K562 (cell line): ENCODE measurements around the gene ETFBKMT. TPM values are rescaled to one million over a fixed set of nuclear protein-coding genes. Genes with fewer than 3 reads are reported as not detected.

Source experiments
- ATAC-seq: fragments of 200-7000 bp; cut with Tn5 transposase; 3 replicates; pipeline ENCODE4 v1.9.1; 2020; ENCODE audit warnings: moderate library complexity
- BruUV-seq: library from RNA; stranded (reverse); fragments of 400-500 nt; replicated peaks from 2 replicates; lab custom pipeline; 2021; lab: Mats Ljungman, UMichigan
- CTCF ChIA-PET: fragments of 300-600 bp; formaldehyde crosslinking; extraction: SDS; loops from one replicate; lab custom pipeline; 2021; ENCODE audit warnings: low intra/inter-chr PET ratio; lab: Yijun Ruan, JAX
- POLR2A ChIA-PET: fragments of 300-600, 350-650 bp; sonication (Branson Sonifier 250); formaldehyde crosslinking; extraction: SDS; loops from one replicate; lab custom pipeline; 2021; ENCODE audit warnings: antibody characterized with exemption, inconsistent platforms; lab: Yijun Ruan, JAX
- DNase-seq, 4 experiments: peaks; one replicate each; pipeline versions ENCODE4 v3.0.0 to v3.0.0-alpha.2; 2011 to 2018; ENCODE audit warnings: low spot score in 3 of 4, mixed read lengths in 3 of 4; ENCODE audit errors: extremely low read depth in 1 of 4
- FAIRE-seq: peaks from 2 replicates; lab custom pipeline; 2011; peaks lifted over from hg19 to GRCh38; lab: Jason Lieb, UNC
- H2AFZ ChIP-seq: 2 replicates; pipeline ENCODE4 v1.6.0; 2011; ENCODE audit warnings: low read depth, low read length, control low read depth, inconsistent platforms
- H3K27ac ChIP-seq: fragments of 200-600 bp; 3 replicates; pipeline ENCODE4 v1.8.0; 2011; ENCODE audit warnings: low read depth, mild to moderate bottlenecking, control low read depth, inconsistent platforms, low read length, moderate library complexity, mixed read lengths; ENCODE audit errors: extremely low read depth
- H3K27me3 ChIP-seq, 2 experiments: fragments of 300-600 bp in 1 of 2; 2 replicates in 1 of 2; 3 replicates in 1 of 2; pipeline versions ENCODE4 v1.6.0 to v1.8.0; 2011; ENCODE audit warnings: inconsistent platforms in 2 of 2, low read length in 2 of 2, mild to moderate bottlenecking in 1 of 2, mixed read lengths in 1 of 2, moderate library complexity in 1 of 2; ENCODE audit not compliant: control insufficient read depth in 2 of 2, insufficient read depth in 2 of 2
- H3K36me3 ChIP-seq: fragments of 300-600 bp; 3 replicates; pipeline ENCODE4 v1.8.0; 2011; ENCODE audit warnings: mild to moderate bottlenecking, low read length, inconsistent platforms; ENCODE audit not compliant: control insufficient read depth, insufficient read depth
- H3K4me1 ChIP-seq, 2 experiments: fragments of 200-600 bp in 1 of 2; replicated peaks in 1 of 2; 2 replicates in 1 of 2; 3 replicates in 1 of 2; pipeline versions ENCODE4 v1.5.1 to v1.8.0; 2011; ENCODE audit warnings: inconsistent platforms in 2 of 2, low read length in 2 of 2, mild to moderate bottlenecking in 1 of 2, mixed read lengths in 1 of 2, moderate library complexity in 1 of 2; ENCODE audit not compliant: control insufficient read depth in 2 of 2, insufficient read depth in 2 of 2
- H3K4me2 ChIP-seq: 2 replicates; pipeline ENCODE4 v1.6.1; 2011; ENCODE audit warnings: low read length, control low read depth, inconsistent platforms, mixed read lengths; ENCODE audit not compliant: insufficient read depth
- H3K4me3 ChIP-seq: fragments of 200-600 bp; sonication (generic), shearing (Covaris generic); 2 replicates; pipeline ENCODE4 v1.5.1; 2016; ENCODE audit warnings: control low read depth, inconsistent platforms
- H3K79me2 ChIP-seq: fragments of 200-600 bp; 3 replicates; pipeline ENCODE4 v1.8.0; 2011; ENCODE audit warnings: low read length, inconsistent platforms; ENCODE audit not compliant: control insufficient read depth, insufficient read depth
- H3K9ac ChIP-seq, 2 experiments: 2 replicates each; pipeline versions ENCODE4 v1.6.0 to v1.6.1; 2011; ENCODE audit warnings: low read depth in 2 of 2, low read length in 2 of 2, control low read depth in 1 of 2, inconsistent platforms in 1 of 2, mild to moderate bottlenecking in 1 of 2, mixed read lengths in 1 of 2; ENCODE audit not compliant: insufficient read depth in 1 of 2
- H3K9me1 ChIP-seq: one replicate; pipeline ENCODE4 v1.6.0; 2011; ENCODE audit warnings: inconsistent platforms, mild to moderate bottlenecking, low read length, moderate library complexity; ENCODE audit not compliant: control insufficient read depth, insufficient read depth
- H3K9me3 ChIP-seq: replicated peaks from 2 replicates; pipeline ENCODE4 v1.5.1; 2011; ENCODE audit warnings: low read depth, low read length, inconsistent platforms; ENCODE audit not compliant: control insufficient read depth, insufficient read depth
- H4K20me1 ChIP-seq: replicated peaks from 2 replicates; pipeline ENCODE4 v1.6.1; 2011; ENCODE audit warnings: low read length, inconsistent platforms, mixed read lengths; ENCODE audit not compliant: control insufficient read depth, insufficient read depth
- ETV5 ChIP-seq: sonication (generic); formaldehyde crosslinking; IDR thresholded peaks from 2 replicates; pipeline ENCODE4 v1.4.0; 2020; ENCODE audit warnings: low read depth, mild to moderate bottlenecking, missing genetic modification reagents
- FOXA1 ChIP-seq: fragments of 450-650 bp; IDR thresholded peaks from 2 replicates; pipeline ENCODE4 v1.6.1; 2016; ENCODE audit warnings: mild to moderate bottlenecking, borderline replicate concordance
- HNRNPH1 ChIP-seq: fragments of 200-400 bp; formaldehyde crosslinking; optimal IDR thresholded peaks from 2 replicates; pipeline ENCODE3; 2017; ENCODE audit warnings: low read depth, mild to moderate bottlenecking, low read length, moderate library complexity
- PHF8 ChIP-seq: fragments of 200-600 bp; sonication (generic); IDR thresholded peaks from 2 replicates; pipeline ENCODE4 v1.6.1; 2012; ENCODE audit warnings: mixed run types, mild to moderate bottlenecking, inconsistent platforms, low read length, moderate library complexity, borderline replicate concordance
- PPARD ChIP-seq: fragments of 250-450 bp; sonication (Bioruptor Pico); IDR thresholded peaks from 2 replicates; pipeline ENCODE4 v1.8.0; 2022; ENCODE audit warnings: inconsistent platforms, mild to moderate bottlenecking, moderate library complexity
- RAD51 ChIP-seq: fragments of 450-650 bp; IDR thresholded peaks from 2 replicates; pipeline ENCODE4 v1.7.1; 2016; ENCODE audit warnings: low read depth, mild to moderate bottlenecking, borderline replicate concordance
- ZNF431 ChIP-seq: sonication (generic); formaldehyde crosslinking; IDR thresholded peaks from 2 replicates; pipeline ENCODE4 v1.8.0; 2022; ENCODE audit warnings: mild to moderate bottlenecking, missing genetic modification reagents
- WGBS: fragments of 100-300 bp; shearing (Covaris generic); methylation state at CpG from one replicate; pipeline ENCODE4 v1.1.6; 2016; ENCODE audit warnings: low coverage, mixed read lengths; ENCODE audit not compliant: insufficient coverage; ENCODE audit errors: missing lambda C conversion rate; 5-methylcytosine and 5-hydroxymethylcytosine counted together
- in situ Hi-C: fragments of 300-500 bp; cut with MboI; formaldehyde crosslinking; loops from 4 replicates; pipeline ENCODE4 v1.15.0; 2018; ENCODE audit warnings: inconsistent platforms, mixed read lengths
- intact Hi-C: fragments of 100-400 bp; cut with micrococcal nuclease; formaldehyde crosslinking; loops from 2 replicates; pipeline ENCODE4 v1.14.2; 2022
- polyA plus RNA-seq, 8 experiments: library from polyadenylated mRNA; depleted of rRNA in 4 of 8; stranded (reverse) in 5 of 8; unstranded in 3 of 8; fragments of >200 nt; fragmentation: Nextera tagmentation in 2 of 8; fragmentation: Illumina TruSeq in 1 of 8; extraction: Ambion mirVana in 2 of 8; extraction: Trizol in 1 of 8; gene quantifications; 2 replicates each; pipeline versions ENCODE4 v1.2.1 to v1.2.3, GENCODE V29; 2011 to 2014; ENCODE audit warnings: inconsistent platforms in 1 of 8, missing spikeins in 1 of 8
- total RNA-seq, 7 experiments: library from RNA; depleted of rRNA in 6 of 7; stranded (reverse); fragments of >200 nt in 6 of 7; fragmentation: Illumina TruSeq in 2 of 7; extraction: Trizol in 2 of 7; gene quantifications; 2 replicates each; pipeline versions ENCODE4 v1.2.1 to v1.2.3, GENCODE V29; 2011 to 2021; ENCODE audit warnings: low replicate concordance in 1 of 7
- TF ChIP-seq, protein P1 (sequence below): fragments of 450-650 bp; IDR thresholded peaks from 2 replicates; pipeline ENCODE4 v1.6.1; 2016; ENCODE audit warnings: mild to moderate bottlenecking, moderate library complexity

Gene ETFBKMT
- total and polyA plus RNA-seq, 9 of the 15 experiments (the other 6 are each of a cell fraction or from before 2014, with no cell fraction given) = 0.18 to 1.7 (median 0.96) TPM

DNA sequence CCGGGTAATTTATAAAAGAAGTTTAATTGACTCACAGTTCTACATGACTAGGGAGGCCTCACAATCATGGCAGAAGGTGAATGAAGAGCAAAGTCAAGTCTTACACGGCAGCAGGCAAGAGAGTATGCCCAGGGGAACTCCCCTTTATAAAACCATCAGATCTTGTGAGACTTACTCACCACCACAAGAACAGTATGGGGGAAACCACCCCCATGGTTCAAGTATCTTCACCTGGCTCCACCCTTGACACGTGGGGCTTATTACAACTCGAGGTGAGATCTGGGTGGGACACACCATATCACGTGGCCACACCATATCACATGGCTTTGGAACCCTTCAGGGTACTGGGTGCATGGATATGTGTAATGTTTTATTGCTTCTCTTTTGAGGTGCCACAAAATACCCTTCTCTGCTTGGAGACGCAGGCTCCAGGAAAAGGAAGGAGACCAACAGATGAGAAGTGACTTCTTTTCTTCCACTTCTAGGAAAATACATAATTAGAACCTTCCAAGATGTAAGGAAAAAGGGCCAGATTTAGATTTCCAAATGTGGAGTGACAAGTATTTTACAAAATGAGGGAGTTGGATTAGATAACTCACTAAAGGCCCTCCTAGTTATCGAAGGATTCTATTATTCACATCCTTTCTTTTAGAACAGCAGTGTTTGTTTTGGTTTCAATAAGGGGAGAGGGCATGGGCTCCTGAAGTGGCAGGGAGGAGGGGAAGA, 33.1 kb upstream of the ETFBKMT start:
- H4K20me1 ChIP-seq = no peaks in the 10 kb centered on the region
- no peaks in the 10 kb centered on the region for H3K27me3 ChIP-seq
- H3K27ac ChIP-seq = no peak overlapping the region
- intact Hi-C loops = no loop called here
- FAIRE-seq (no peak), ATAC-seq (no peak), DNase-seq (no peak)
- H3K9me1 ChIP-seq = no peaks in the 10 kb centered on the region
- H3K9ac ChIP-seq = no peak overlapping the region
- no peak overlapping the region for H2AFZ ChIP-seq
- ChIA-PET CTCF (no interaction called here), POLR2A (no interaction called here)
- no peak overlapping the region for H3K4me2 ChIP-seq
- in situ Hi-C loops = no loop called here
- peaks cover 0 to 10% of the 10 kb centered on the region in 2 experiments; a peak in 4 of 5 replicates for H3K4me1 ChIP-seq
- WGBS = 19% methylated on average over 7 of the region's 7 CpGs
- BruUV-seq = no TSS peak
- no peak overlapping the region for H3K4me3 ChIP-seq
- no peaks in the 10 kb centered on the region for H3K9me3 ChIP-seq
- no peaks in the 10 kb centered on the region for H3K36me3 ChIP-seq
- H3K79me2 ChIP-seq = no peaks in the 10 kb centered on the region
- TF ChIP-seq, protein P1, sequence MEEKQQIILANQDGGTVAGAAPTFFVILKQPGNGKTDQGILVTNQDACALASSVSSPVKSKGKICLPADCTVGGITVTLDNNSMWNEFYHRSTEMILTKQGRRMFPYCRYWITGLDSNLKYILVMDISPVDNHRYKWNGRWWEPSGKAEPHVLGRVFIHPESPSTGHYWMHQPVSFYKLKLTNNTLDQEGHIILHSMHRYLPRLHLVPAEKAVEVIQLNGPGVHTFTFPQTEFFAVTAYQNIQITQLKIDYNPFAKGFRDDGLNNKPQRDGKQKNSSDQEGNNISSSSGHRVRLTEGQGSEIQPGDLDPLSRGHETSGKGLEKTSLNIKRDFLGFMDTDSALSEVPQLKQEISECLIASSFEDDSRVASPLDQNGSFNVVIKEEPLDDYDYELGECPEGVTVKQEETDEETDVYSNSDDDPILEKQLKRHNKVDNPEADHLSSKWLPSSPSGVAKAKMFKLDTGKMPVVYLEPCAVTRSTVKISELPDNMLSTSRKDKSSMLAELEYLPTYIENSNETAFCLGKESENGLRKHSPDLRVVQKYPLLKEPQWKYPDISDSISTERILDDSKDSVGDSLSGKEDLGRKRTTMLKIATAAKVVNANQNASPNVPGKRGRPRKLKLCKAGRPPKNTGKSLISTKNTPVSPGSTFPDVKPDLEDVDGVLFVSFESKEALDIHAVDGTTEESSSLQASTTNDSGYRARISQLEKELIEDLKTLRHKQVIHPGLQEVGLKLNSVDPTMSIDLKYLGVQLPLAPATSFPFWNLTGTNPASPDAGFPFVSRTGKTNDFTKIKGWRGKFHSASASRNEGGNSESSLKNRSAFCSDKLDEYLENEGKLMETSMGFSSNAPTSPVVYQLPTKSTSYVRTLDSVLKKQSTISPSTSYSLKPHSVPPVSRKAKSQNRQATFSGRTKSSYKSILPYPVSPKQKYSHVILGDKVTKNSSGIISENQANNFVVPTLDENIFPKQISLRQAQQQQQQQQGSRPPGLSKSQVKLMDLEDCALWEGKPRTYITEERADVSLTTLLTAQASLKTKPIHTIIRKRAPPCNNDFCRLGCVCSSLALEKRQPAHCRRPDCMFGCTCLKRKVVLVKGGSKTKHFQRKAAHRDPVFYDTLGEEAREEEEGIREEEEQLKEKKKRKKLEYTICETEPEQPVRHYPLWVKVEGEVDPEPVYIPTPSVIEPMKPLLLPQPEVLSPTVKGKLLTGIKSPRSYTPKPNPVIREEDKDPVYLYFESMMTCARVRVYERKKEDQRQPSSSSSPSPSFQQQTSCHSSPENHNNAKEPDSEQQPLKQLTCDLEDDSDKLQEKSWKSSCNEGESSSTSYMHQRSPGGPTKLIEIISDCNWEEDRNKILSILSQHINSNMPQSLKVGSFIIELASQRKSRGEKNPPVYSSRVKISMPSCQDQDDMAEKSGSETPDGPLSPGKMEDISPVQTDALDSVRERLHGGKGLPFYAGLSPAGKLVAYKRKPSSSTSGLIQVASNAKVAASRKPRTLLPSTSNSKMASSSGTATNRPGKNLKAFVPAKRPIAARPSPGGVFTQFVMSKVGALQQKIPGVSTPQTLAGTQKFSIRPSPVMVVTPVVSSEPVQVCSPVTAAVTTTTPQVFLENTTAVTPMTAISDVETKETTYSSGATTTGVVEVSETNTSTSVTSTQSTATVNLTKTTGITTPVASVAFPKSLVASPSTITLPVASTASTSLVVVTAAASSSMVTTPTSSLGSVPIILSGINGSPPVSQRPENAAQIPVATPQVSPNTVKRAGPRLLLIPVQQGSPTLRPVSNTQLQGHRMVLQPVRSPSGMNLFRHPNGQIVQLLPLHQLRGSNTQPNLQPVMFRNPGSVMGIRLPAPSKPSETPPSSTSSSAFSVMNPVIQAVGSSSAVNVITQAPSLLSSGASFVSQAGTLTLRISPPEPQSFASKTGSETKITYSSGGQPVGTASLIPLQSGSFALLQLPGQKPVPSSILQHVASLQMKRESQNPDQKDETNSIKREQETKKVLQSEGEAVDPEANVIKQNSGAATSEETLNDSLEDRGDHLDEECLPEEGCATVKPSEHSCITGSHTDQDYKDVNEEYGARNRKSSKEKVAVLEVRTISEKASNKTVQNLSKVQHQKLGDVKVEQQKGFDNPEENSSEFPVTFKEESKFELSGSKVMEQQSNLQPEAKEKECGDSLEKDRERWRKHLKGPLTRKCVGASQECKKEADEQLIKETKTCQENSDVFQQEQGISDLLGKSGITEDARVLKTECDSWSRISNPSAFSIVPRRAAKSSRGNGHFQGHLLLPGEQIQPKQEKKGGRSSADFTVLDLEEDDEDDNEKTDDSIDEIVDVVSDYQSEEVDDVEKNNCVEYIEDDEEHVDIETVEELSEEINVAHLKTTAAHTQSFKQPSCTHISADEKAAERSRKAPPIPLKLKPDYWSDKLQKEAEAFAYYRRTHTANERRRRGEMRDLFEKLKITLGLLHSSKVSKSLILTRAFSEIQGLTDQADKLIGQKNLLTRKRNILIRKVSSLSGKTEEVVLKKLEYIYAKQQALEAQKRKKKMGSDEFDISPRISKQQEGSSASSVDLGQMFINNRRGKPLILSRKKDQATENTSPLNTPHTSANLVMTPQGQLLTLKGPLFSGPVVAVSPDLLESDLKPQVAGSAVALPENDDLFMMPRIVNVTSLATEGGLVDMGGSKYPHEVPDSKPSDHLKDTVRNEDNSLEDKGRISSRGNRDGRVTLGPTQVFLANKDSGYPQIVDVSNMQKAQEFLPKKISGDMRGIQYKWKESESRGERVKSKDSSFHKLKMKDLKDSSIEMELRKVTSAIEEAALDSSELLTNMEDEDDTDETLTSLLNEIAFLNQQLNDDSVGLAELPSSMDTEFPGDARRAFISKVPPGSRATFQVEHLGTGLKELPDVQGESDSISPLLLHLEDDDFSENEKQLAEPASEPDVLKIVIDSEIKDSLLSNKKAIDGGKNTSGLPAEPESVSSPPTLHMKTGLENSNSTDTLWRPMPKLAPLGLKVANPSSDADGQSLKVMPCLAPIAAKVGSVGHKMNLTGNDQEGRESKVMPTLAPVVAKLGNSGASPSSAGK = 0 out of 2 replicates have a peak, but pooled peaks have one; percentile 21
- TF ChIP-seq ZNF431 (CRISPR knock-in tag) = 0 out of 2 replicates have a peak, but pooled peaks have one; percentile 54
- no peak for TF ChIP-seq FOXA1
- TF ChIP-seq PPARD (CRISPR knock-in tag) = no peak
- TF ChIP-seq HNRNPH1 = no peak
- TF ChIP-seq PHF8 = no peak
- peak; percentile 28; the same call in 1 of the 2 replicates for TF ChIP-seq RAD51
- TF ChIP-seq ETV5 (CRISPR knock-in tag) = no peak
